Measurements from ENCODE around the gene SPATA33. TPM values are rescaled to one million over a fixed set of nuclear protein-coding genes. Genes with fewer than 3 reads are reported as not detected.
"Not testable (repeated sequence)": the region's sequence is repeated elsewhere in the genome, so short reads cannot be mapped to it uniquely, and the experiment has no call there.

SPATA33 gene
- total and polyA plus RNA-seq, 10 of the 15 experiments (the other 5 are each of a cell fraction or from before 2014, with no cell fraction given), result 1.1 to 15.8 (median 7.6) TPM

DNA sequence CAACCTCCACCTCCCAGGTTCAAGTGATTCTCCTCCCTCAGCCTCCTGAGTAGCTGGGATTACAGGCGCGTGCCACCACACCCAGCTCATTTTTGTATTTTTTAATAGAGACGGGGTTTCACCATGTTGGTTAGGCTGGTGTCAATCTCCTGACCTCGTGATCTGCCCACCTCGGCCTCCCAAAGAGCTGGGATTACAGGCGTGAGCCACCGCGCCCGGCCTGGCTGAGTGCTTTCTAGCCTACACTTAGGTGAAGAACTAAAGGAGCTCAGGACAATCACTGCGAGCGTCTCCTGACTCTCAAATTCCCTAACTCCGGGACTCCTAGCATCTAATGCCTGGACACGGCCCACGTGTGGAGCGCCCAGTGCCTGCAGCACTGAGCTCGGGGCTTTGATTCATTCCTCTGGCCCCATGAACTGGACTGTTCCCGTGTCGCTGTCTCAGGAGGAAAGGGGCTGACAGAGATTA, 42.0 kb downstream of the SPATA33 start:
- H3K9me3 ChIP-seq (replicated peaks; ENCODE audit: control insufficient read depth, insufficient read depth, low read length); ATAC-seq; H3K27ac ChIP-seq (ENCODE audit: control insufficient read depth, insufficient read depth); DNase-seq (ENCODE audit: low read depth, low spot score); H3K79me2 ChIP-seq (ENCODE audit: control insufficient read depth, insufficient read depth, low read length); BruUV-seq (replicated peaks); H3K9ac ChIP-seq (ENCODE audit: control insufficient read depth, insufficient read depth, low read length); H3K27me3 ChIP-seq (replicated peaks in 1 of 2; ENCODE audit: control insufficient read depth in 2 of 2, insufficient read depth in 2 of 2, low read length in 1 of 2); H3K36me3 ChIP-seq (ENCODE audit: control insufficient read depth in 2 of 2, insufficient read depth in 2 of 2, low read length in 1 of 2); H4K20me1 ChIP-seq (ENCODE audit: control insufficient read depth, insufficient read depth); H2AFZ ChIP-seq (ENCODE audit: control insufficient read depth, low read depth, low read length); FAIRE-seq: not testable (repeated sequence)
- SMC1A ChIA-PET (ENCODE audit: uncharacterized antibody, unreplicated experiment), result interaction anchor here (0.8 to 1.6 kb wide), 11 partner anchors 11 to 216 kb away, joined by 3 to 12 read pairs (median 3); partner anchors contain the start of gene CDK10
- 54% methylated on average over 18 of the region's 18 CpGs for WGBS (ENCODE audit: insufficient coverage, insufficient replicate concordance, low lambda C conversion rate, missing lambda C conversion rate)
- RAD21 ChIA-PET (ENCODE audit: unreplicated experiment), result interaction anchor here (0.7 to 3.5 kb wide), 17 partner anchors 13 to 887 kb away, joined by 3 to 26 read pairs (median 5); partner anchors contain the start of genes CDK10, CHMP1A, CPNE7 and SPATA33
- Histone ChIP-seq H3K4me3 (0 out of 2 replicates have a peak overlapping the region, but pooled peaks have one; percentile 26), H3K4me2 (ENCODE audit: control insufficient read depth, insufficient read depth) (peak overlapping the region; percentile 91), H3K4me1 (ENCODE audit: control insufficient read depth, insufficient read depth, low read length) (peaks cover 22% of the 10 kb centered on the region)
- intact Hi-C loops (cut with micrococcal nuclease; ENCODE audit: unreplicated experiment), result loop anchor here (1.0 to 10.0 kb wide), 2 partner anchors 162 to 215 kb away; partner anchors contain the start of gene MC1R
- CTCF ChIA-PET, result interaction anchor here (0.6 to 3.2 kb wide), 27 partner anchors 11 to 211 kb away, joined by 3 to 56 read pairs (median 4); partner anchors contain the start of genes CDK10, CHMP1A, CPNE7 and SPATA33
- in situ Hi-C loops (cut with MboI), result loop anchor here (5.0 to 10.0 kb wide), 2 partner anchors 95 to 163 kb away; no protein-coding TSS in a partner anchor
- POLR2A ChIA-PET, result interaction anchor here (0.5 to 2.6 kb wide), 10 partner anchors 13 to 1131 kb away, joined by 3 to 19 read pairs (median 5); partner anchors contain the start of gene CDK10

DNA sequence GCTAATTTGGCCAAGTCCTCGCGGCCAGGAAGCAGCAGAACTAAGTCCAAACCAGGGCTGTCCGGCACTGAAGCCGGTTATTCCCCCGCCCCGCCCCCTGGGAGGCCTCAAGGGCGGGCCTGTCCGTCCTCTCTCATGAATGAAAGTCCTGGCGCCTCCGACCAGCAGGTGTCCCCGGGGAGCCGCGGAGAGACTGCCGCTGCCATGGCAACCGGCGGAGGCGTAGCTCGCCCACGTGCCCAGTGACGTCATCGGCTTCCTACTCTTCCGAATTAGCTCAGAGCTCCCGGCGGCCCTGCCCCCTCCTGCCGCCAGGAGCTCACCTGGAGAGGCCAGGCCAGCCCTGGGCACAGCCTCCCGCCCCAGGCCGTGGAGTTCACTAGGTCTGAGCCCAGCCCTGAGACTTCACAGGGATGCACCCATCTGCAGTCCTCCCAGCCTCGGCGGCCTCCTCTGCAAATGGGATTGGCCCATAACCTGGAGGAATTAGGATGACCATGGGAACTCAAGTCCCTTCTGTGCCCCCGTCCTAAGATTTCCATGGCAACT, 42.5 kb downstream of the SPATA33 start:
- Histone ChIP-seq H2AFZ (ENCODE audit: control insufficient read depth, low read depth, low read length) (peak overlapping the region; percentile 22; the same call in 1 of the 2 replicates), H3K4me3 (peak overlapping the region; percentile 83), H3K79me2 (ENCODE audit: control insufficient read depth, insufficient read depth, low read length) (no peaks in the 10 kb centered on the region), H3K27ac (ENCODE audit: control insufficient read depth, insufficient read depth) (no peak overlapping the region; the same call in 1 of the 2 replicates), H3K36me3 (ENCODE audit: control insufficient read depth in 2 of 2, insufficient read depth in 2 of 2, low read length in 1 of 2) (peaks cover 0 to 2% of the 10 kb centered on the region in 2 experiments; a peak in 2 of 4 replicates), H3K4me2 (ENCODE audit: control insufficient read depth, insufficient read depth) (peak overlapping the region; percentile 91), H4K20me1 (ENCODE audit: control insufficient read depth, insufficient read depth) (no peaks in the 10 kb centered on the region; the same call in 1 of the 2 replicates), H3K27me3 (replicated peaks in 1 of 2; ENCODE audit: control insufficient read depth in 2 of 2, insufficient read depth in 2 of 2, low read length in 1 of 2) (no peaks in the 10 kb centered on the region), H3K9ac (ENCODE audit: control insufficient read depth, insufficient read depth, low read length) (peak overlapping the region; percentile 41), H3K4me1 (ENCODE audit: control insufficient read depth, insufficient read depth, low read length) (peaks cover 22% of the 10 kb centered on the region), H3K9me3 (replicated peaks; ENCODE audit: control insufficient read depth, insufficient read depth, low read length) (no peaks in the 10 kb centered on the region)
- ATAC-seq (peak; percentile 67), FAIRE-seq (peak; percentile 95), DNase-seq (ENCODE audit: low read depth, low spot score) (peak; percentile 82)
- no TSS peak for BruUV-seq (replicated peaks)
- intact Hi-C loops (cut with micrococcal nuclease; ENCODE audit: unreplicated experiment), result loop anchor here (1.0 to 10.0 kb wide), 2 partner anchors 161 to 215 kb away; partner anchors contain the start of gene MC1R
- ChIA-PET POLR2A (interaction anchor here (0.6 to 2.6 kb wide), 7 partner anchors 14 to 173 kb away, joined by 3 to 20 read pairs (median 7); partner anchors contain the start of genes CDK10 and TCF25), SMC1A (ENCODE audit: uncharacterized antibody, unreplicated experiment) (interaction anchor here (0.8 to 1.6 kb wide), 10 partner anchors 13 to 215 kb away, joined by 3 to 12 read pairs (median 4); partner anchors contain the start of gene CDK10), RAD21 (ENCODE audit: unreplicated experiment) (interaction anchor here (0.6 to 3.5 kb wide), 17 partner anchors 13 to 888 kb away, joined by 3 to 26 read pairs (median 5); partner anchors contain the start of genes CDK10, CHMP1A, CPNE7 and SPATA33), CTCF (interaction anchor here (0.6 to 3.2 kb wide), 31 partner anchors 11 to 211 kb away, joined by 3 to 56 read pairs (median 4); partner anchors contain the start of genes CDK10, CHMP1A, CPNE7 and SPATA33)
- WGBS (ENCODE audit: insufficient coverage, insufficient replicate concordance, low lambda C conversion rate, missing lambda C conversion rate), result 1% methylated on average over 30 of the region's 30 CpGs
- in situ Hi-C loops (cut with MboI), result loop anchor here (5.0 to 10.0 kb wide), 2 partner anchors 95 to 162 kb away; no protein-coding TSS in a partner anchor
- no peak for TF ChIP-seq NFYB (IDR thresholded peaks at IDR 0.05; ENCODE audit: insufficient read depth, low read depth, low read length)
- peak; percentile 97 for TF ChIP-seq CREM (IDR thresholded peaks at IDR 0.05; ENCODE audit: low read depth)
- TF ChIP-seq SP1 (IDR thresholded peaks at IDR 0.05; ENCODE audit: low read depth, low read length), result peak; percentile 85
- no peak for TF ChIP-seq RUNX3 (IDR thresholded peaks at IDR 0.05; ENCODE audit: low read length)
- TF ChIP-seq, protein P1, sequence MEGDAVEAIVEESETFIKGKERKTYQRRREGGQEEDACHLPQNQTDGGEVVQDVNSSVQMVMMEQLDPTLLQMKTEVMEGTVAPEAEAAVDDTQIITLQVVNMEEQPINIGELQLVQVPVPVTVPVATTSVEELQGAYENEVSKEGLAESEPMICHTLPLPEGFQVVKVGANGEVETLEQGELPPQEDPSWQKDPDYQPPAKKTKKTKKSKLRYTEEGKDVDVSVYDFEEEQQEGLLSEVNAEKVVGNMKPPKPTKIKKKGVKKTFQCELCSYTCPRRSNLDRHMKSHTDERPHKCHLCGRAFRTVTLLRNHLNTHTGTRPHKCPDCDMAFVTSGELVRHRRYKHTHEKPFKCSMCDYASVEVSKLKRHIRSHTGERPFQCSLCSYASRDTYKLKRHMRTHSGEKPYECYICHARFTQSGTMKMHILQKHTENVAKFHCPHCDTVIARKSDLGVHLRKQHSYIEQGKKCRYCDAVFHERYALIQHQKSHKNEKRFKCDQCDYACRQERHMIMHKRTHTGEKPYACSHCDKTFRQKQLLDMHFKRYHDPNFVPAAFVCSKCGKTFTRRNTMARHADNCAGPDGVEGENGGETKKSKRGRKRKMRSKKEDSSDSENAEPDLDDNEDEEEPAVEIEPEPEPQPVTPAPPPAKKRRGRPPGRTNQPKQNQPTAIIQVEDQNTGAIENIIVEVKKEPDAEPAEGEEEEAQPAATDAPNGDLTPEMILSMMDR (IDR thresholded peaks at IDR 0.05 in 2 of 3, conservative IDR thresholded peaks at IDR 0.05 in 1 of 3; ENCODE audit: control insufficient read depth in 2 of 3, extremely low read depth in 1 of 3, insufficient read depth in 1 of 3, low read depth in 3 of 3, low read length in 3 of 3), result peak; percentile 68 to 94 (median 71)
- peak; percentile 20; the same call in 1 of the 2 replicates for TF ChIP-seq GATAD2B (conservative IDR thresholded peaks at IDR 0.05; ENCODE audit: low read depth)
- peak; percentile 44; the same call in 1 of the 3 replicates for TF ChIP-seq POU2F2 (IDR thresholded peaks at IDR 0.05; ENCODE audit: borderline replicate concordance, low read depth, low read length)
- TF ChIP-seq RFX5 (IDR thresholded peaks at IDR 0.05; ENCODE audit: low read depth, low read length), result peak; percentile 79; the same call in 1 of the 2 replicates
- TF ChIP-seq SMC3 (IDR thresholded peaks at IDR 0.05; ENCODE audit: borderline replicate concordance, low read length), result peak; percentile 58; the same call in 1 of the 2 replicates
- TF ChIP-seq, protein P2, sequence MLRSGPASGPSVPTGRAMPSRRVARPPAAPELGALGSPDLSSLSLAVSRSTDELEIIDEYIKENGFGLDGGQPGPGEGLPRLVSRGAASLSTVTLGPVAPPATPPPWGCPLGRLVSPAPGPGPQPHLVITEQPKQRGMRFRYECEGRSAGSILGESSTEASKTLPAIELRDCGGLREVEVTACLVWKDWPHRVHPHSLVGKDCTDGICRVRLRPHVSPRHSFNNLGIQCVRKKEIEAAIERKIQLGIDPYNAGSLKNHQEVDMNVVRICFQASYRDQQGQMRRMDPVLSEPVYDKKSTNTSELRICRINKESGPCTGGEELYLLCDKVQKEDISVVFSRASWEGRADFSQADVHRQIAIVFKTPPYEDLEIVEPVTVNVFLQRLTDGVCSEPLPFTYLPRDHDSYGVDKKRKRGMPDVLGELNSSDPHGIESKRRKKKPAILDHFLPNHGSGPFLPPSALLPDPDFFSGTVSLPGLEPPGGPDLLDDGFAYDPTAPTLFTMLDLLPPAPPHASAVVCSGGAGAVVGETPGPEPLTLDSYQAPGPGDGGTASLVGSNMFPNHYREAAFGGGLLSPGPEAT (IDR thresholded peaks at IDR 0.05; ENCODE audit: low read depth), result peak; percentile 47; the same call in 1 of the 2 replicates

Data from GM12878 (cell line).